ENCODE measurements around the gene PLK5.
A peak's percentile ranks its signal among the peaks of the same experiment; 100 is the strongest.

PLK5 gene

GRCh38 chr19:1507763-1508506 is 15.9 kb upstream of the PLK5 start:
- Histone ChIP-seq H3K27me3 (peaks cover 34% of the 10 kb centered on the region), H3K36me3 (no peaks in the 10 kb centered on the region), H3K4me3 (ENCODE audit: low read depth, low read length) (peak overlapping the region; percentile 57), H3K9me3 (no peaks in the 10 kb centered on the region; the same call in 1 of the 2 replicates), H3K4me1 (peaks cover 3% of the 10 kb centered on the region; the same call in 1 of the 2 replicates)
- peak; percentile 97 for DNase-seq
- TF ChIP-seq CTCF (IDR thresholded peaks at IDR 0.05; ENCODE audit: low read depth, low read length), result no peak

GRCh38 chr19:1508507-1508856 is 15.4 kb upstream of the PLK5 start:
- Histone ChIP-seq H3K4me3 (ENCODE audit: low read depth, low read length) (no peak overlapping the region; the same call in 1 of the 2 replicates), H3K27me3 (peaks cover 36% of the 10 kb centered on the region), H3K4me1 (peaks cover 3% of the 10 kb centered on the region; the same call in 1 of the 2 replicates)

GRCh38 chr19:1509602-1510441 is 14.1 kb upstream of the PLK5 start:
- H3K9me3 ChIP-seq, result no peaks in the 10 kb centered on the region; the same call in 1 of the 2 replicates
- no peak overlapping the region for H3K4me3 ChIP-seq (ENCODE audit: low read depth, low read length)
- no peaks in the 10 kb centered on the region for H3K36me3 ChIP-seq
- H3K4me1 ChIP-seq, result peaks cover 3% of the 10 kb centered on the region; the same call in 1 of the 2 replicates
- no peak for TF ChIP-seq CTCF (IDR thresholded peaks at IDR 0.05; ENCODE audit: low read depth, low read length)
- H3K27me3 ChIP-seq, result peaks cover 39% of the 10 kb centered on the region
- no peak for DNase-seq

More at GRCh38 chr19:1508507-1508856, 15.4 kb upstream of the PLK5 start:
- Histone ChIP-seq H3K36me3 (no peaks in the 10 kb centered on the region), H3K9me3 (no peaks in the 10 kb centered on the region; the same call in 1 of the 2 replicates)
- no peak for TF ChIP-seq CTCF (IDR thresholded peaks at IDR 0.05; ENCODE audit: low read depth, low read length)
- DNase-seq, result no peak

- TF ChIP-seq CTCF (IDR thresholded peaks at IDR 0.05; ENCODE audit: low read depth, low read length), result no peak
- Histone ChIP-seq H3K4me3 (ENCODE audit: low read depth, low read length) (no peak overlapping the region), H3K9me3 (no peaks in the 10 kb centered on the region; the same call in 1 of the 2 replicates), H3K4me1 (peaks cover 3% of the 10 kb centered on the region; the same call in 1 of the 2 replicates), H3K27me3 (peaks cover 39% of the 10 kb centered on the region), H3K36me3 (no peaks in the 10 kb centered on the region)
- DNase-seq, result no peak
Measured at GRCh38 chr19:1510442-1510806, 13.5 kb upstream of the PLK5 start.

GRCh38 chr19:1510807-1511206 is 13.1 kb upstream of the PLK5 start:
- Histone ChIP-seq H3K4me3 (ENCODE audit: low read depth, low read length) (no peak overlapping the region), H3K36me3 (no peaks in the 10 kb centered on the region), H3K4me1 (peaks cover 3% of the 10 kb centered on the region; the same call in 1 of the 2 replicates), H3K9me3 (no peaks in the 10 kb centered on the region; the same call in 1 of the 2 replicates), H3K27me3 (peaks cover 39% of the 10 kb centered on the region)
- TF ChIP-seq CTCF (IDR thresholded peaks at IDR 0.05; ENCODE audit: low read depth, low read length), result no peak
- no peak for DNase-seq

All from BE2C (cell line).